Hair follicle dermal papilla cell (primary cell): ENCODE results near the gene NAMPT. TPM values are rescaled to one million over a fixed set of nuclear protein-coding genes. Genes with fewer than 3 reads are reported as not detected.

Experiments
- small RNA-seq: library from RNA; depleted of rRNA; stranded (forward); fragments of <200 nt; gene quantifications from one replicate; pipeline ENCODE3, GENCODE V24; 2012
- total RNA-seq: library from RNA; depleted of rRNA; stranded (reverse); fragments of >200 nt; gene quantifications from 2 replicates; pipeline ENCODE4 v1.2.3, GENCODE V29; 2012

NAMPT gene
- total RNA-seq: 30.6 and 51.9 TPM in 2 replicates

DNA sequence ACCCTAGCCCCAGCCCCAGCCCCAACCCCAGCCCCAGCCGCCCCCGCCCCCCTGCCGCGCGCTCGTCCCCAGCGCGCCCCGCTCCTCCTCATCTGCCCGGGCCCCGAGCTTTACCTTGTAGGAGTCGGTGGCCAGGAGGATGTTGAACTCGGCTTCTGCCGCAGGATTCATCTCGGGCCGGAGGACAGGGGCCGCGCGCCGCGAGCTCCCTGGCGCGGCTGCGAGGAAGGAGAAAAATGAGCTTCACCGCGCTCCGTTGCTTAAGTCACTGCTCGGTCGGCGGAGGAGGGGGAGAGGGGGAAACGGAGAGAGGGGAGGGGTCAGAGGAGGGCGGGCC is at the start of gene NAMPT:
TSS of gene NAMPT (minus strand) at position 270 of the 337 bp plus-strand sequence. CDS start at position 171, 99 bp downstream.

Small RNA genes lying within 50 kb of the gene (small RNA-seq; reads per million reads assigned to genes)
- not detected for gene RNU6-392P

Other genes starting within 250 kb of the NAMPT start
- 34.7 and 39.8 TPM in 2 replicates for gene SYPL1, start 172.7 kb downstream of the NAMPT start, total RNA-seq